ENCODE results near the gene LRRC41. TPM values are rescaled to one million over a fixed set of nuclear protein-coding genes. Genes with fewer than 3 reads are reported as not detected.

The LRRC41 gene
- total and polyA plus RNA-seq, 7 donors: 21.0 to 65.2 (median 55.1) TPM

- DNase-seq: no peak
- intact Hi-C loops (cut with DNase I): no loop called here
- H3K4me3 ChIP-seq: no peak overlapping the region
- H3K9me3 ChIP-seq: no peaks in the 10 kb centered on the region
- TF ChIP-seq CTCF (IDR thresholded peaks at IDR 0.05): no peak
- no peak for TF ChIP-seq POLR2AphosphoS5 (IDR thresholded peaks at IDR 0.05)
- TF ChIP-seq EP300 (IDR thresholded peaks at IDR 0.05): no peak
- TF ChIP-seq POLR2A (IDR thresholded peaks at IDR 0.05): no peak
- peaks cover 22 to 84% (median 39%) of the 10 kb centered on the region in 4 donors for H3K36me3 ChIP-seq
- 94 to 97% methylated on average over 14 of the region's 14 CpGs for WGBS, 2 donors
- no peaks in the 10 kb centered on the region for H3K27me3 ChIP-seq
- H3K4me1 ChIP-seq: no peaks in the 10 kb centered on the region
- no peak overlapping the region for H3K27ac ChIP-seq
These were observed 22.4 kb downstream of the LRRC41 start for GRCh38 chr1:46281021-46281420.

- H3K36me3 ChIP-seq: peaks cover 19 to 75% (median 30%) of the 10 kb centered on the region in 4 donors
- intact Hi-C loops (cut with DNase I): no loop called here
- WGBS, 2 donors: 95 to 98% methylated on average over 3 of the region's 3 CpGs
These were observed 23.3 kb downstream of the LRRC41 start for GRCh38 chr1:46280092-46280491.

DNA sequence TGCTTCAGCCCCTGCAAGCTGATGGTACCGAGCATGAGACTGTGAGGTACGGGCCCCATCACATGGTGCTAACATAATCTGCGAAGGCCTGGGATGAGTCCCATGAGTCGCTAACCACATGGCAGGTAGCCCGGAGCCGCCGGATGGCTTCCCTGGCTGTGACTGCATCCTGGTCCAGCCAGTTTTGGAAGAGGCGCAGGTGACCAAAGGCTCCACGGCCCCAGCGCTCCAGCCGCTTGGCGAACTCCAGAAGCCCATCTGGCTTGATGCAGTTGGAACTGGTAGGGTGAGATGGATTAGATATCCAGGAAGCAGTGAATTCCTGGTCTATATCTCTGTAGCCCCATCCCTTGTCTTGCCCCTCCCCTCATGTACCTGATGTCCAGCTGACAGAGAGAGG, 24.6 kb downstream of the LRRC41 start:
- Histone ChIP-seq H3K4me1 (no peaks in the 10 kb centered on the region), H3K27ac (no peak overlapping the region), H3K9me3 (no peaks in the 10 kb centered on the region), H3K4me3 (no peak overlapping the region), H3K27me3 (no peaks in the 10 kb centered on the region), H3K36me3 (peaks cover 12 to 62% (median 24%) of the 10 kb centered on the region in 4 donors)
- DNase-seq: no peak
- 95 to 96% methylated on average over 12 of the region's 12 CpGs for WGBS, 2 donors
- intact Hi-C loops (cut with DNase I): no loop called here
- TF ChIP-seq POLR2A (IDR thresholded peaks at IDR 0.05) (no peak), POLR2AphosphoS5 (IDR thresholded peaks at IDR 0.05) (no peak), CTCF (IDR thresholded peaks at IDR 0.05) (no peak), EP300 (IDR thresholded peaks at IDR 0.05) (no peak)

More at GRCh38 chr1:46280092-46280491, 23.3 kb downstream of the LRRC41 start:
- TF ChIP-seq POLR2A (IDR thresholded peaks at IDR 0.05): no peak
- TF ChIP-seq EP300 (IDR thresholded peaks at IDR 0.05): no peak
- TF ChIP-seq POLR2AphosphoS5 (IDR thresholded peaks at IDR 0.05): no peak
- TF ChIP-seq CTCF (IDR thresholded peaks at IDR 0.05): no peak
- Histone ChIP-seq H3K27ac (no peak overlapping the region), H3K9me3 (no peaks in the 10 kb centered on the region), H3K4me3 (no peak overlapping the region), H3K27me3 (no peaks in the 10 kb centered on the region), H3K4me1 (no peaks in the 10 kb centered on the region)
- DNase-seq: no peak

DNA sequence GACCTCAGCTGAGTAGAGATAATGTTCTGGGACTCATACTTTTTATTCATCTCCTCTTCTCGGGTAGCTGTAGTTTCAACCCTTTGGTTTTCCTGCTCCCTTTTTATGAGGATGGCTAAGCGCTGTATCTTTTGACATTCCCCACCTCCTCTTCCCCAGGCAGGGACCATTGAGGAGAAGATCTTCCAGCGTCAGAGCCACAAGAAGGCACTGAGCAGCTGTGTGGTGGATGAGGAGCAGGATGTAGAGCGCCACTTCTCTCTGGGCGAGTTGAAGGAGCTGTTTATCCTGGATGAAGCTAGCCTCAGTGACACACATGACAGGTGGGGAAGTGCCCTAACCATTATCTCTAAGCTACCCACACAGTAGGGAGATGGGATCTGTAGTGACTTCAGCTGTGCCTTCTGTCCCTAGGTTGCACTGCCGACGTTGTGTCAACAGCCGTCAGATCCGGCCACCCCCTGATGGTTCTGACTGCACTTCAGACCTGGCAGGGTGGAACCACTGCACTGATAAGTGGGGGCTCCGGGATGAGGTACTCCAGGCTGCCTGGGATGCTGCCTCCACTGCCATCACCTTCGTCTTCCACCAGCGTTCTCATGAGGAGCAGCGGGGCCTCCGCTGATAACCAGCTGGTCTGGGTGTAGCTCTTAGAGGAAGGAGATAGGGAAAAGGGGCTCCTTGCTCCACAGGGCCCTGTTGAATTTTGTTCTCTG, 25.6 kb downstream of the LRRC41 start:
- H3K27me3 ChIP-seq: no peaks in the 10 kb centered on the region
- intact Hi-C loops (cut with DNase I): no loop called here
- no peak for DNase-seq
- H3K9me3 ChIP-seq: no peaks in the 10 kb centered on the region
- H3K36me3 ChIP-seq: peaks cover 12 to 54% (median 24%) of the 10 kb centered on the region in 4 donors
- H3K4me3 ChIP-seq: no peak overlapping the region
- no peaks in the 10 kb centered on the region for H3K4me1 ChIP-seq
- no peak for TF ChIP-seq POLR2AphosphoS5 (IDR thresholded peaks at IDR 0.05)
- TF ChIP-seq EP300 (IDR thresholded peaks at IDR 0.05): no peak
- no peak for TF ChIP-seq POLR2A (IDR thresholded peaks at IDR 0.05)
- H3K27ac ChIP-seq: no peak overlapping the region
- WGBS, 2 donors: 91% methylated on average over 14 of the region's 14 CpGs

DNA sequence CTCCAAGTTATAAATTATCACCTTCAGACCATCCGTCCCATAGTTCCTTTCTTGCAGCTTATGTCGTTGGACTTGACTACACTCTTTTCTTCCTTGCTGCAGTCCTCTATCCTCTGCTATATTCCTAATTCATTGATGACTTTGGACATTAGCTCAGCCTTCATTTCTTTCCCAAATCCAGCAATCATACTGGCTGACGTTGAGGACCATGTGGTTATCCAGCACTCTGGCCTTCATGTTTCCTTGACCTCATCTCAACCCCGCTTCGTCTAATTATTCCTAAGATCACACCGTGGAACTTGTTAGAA, 28.4 kb downstream of the LRRC41 start:
- 95 to 96% methylated on average over 6 of the region's 6 CpGs for WGBS, 2 donors
- H3K36me3 ChIP-seq: peaks cover under 1 to 26% (median 5%) of the 10 kb centered on the region in 4 donors
- H3K27me3 ChIP-seq: no peaks in the 10 kb centered on the region
- H3K27ac ChIP-seq: no peak overlapping the region
- no peak for DNase-seq
- no peaks in the 10 kb centered on the region for H3K4me1 ChIP-seq
- H3K9me3 ChIP-seq: no peaks in the 10 kb centered on the region
- intact Hi-C loops (cut with DNase I): no loop called here
- TF ChIP-seq CTCF (IDR thresholded peaks at IDR 0.05) (no peak), EP300 (IDR thresholded peaks at IDR 0.05) (no peak), POLR2AphosphoS5 (IDR thresholded peaks at IDR 0.05) (peak in 1 of 4 donors; percentile 5), POLR2A (IDR thresholded peaks at IDR 0.05) (no peak)
- H3K4me3 ChIP-seq: no peak overlapping the region
